Panc1 (cell line): ENCODE results near the gene PM20D1. TPM values are rescaled to one million over a fixed set of nuclear protein-coding genes. Genes with fewer than 3 reads are reported as not detected.

Experiments
- ATAC-seq: fragments of 200-7000 bp; cut with Tn5 transposase; 2 replicates; pipeline ENCODE4 v1.9.1; 2020; ENCODE audit warnings: mild to moderate bottlenecking, moderate library complexity
- BruUV-seq: library from RNA; stranded (reverse); fragments of 400-500 nt; replicated peaks from 2 replicates; lab custom pipeline; 2021; lab: Mats Ljungman, UMichigan
- CTCF ChIA-PET: fragments of 300-600 bp; sonication (Branson Sonifier 250); formaldehyde crosslinking; loops from one replicate; lab custom pipeline; 2022; ENCODE audit warnings: antibody characterized with exemption; lab: Charles Lee
- POLR2A ChIA-PET: fragments of 300-600 bp; sonication (Branson Sonifier 250); formaldehyde crosslinking; loops from one replicate; lab custom pipeline; 2022; ENCODE audit warnings: antibody characterized with exemption; lab: Charles Lee
- DNase-seq: peaks from one replicate; pipeline ENCODE4 v3.0.0-alpha.2; 2010; ENCODE audit warnings: low read depth, low spot score
- H3K27ac ChIP-seq: 2 replicates; pipeline ENCODE4 v1.5.1; 2011; ENCODE audit warnings: mild to moderate bottlenecking, low read length, inconsistent platforms
- H3K27me3 ChIP-seq: fragments of 200-500 bp; sonication (Bioruptor generic); 2 replicates; pipeline ENCODE4 v1.6.0; 2014; ENCODE audit warnings: low read length, inconsistent platforms; ENCODE audit not compliant: control insufficient read depth, insufficient read depth
- H3K36me3 ChIP-seq: fragments of 200-500 bp; sonication (Bioruptor generic); 2 replicates; pipeline ENCODE4 v1.5.1; 2014; ENCODE audit warnings: inconsistent platforms, mild to moderate bottlenecking, low read length, moderate library complexity; ENCODE audit not compliant: control insufficient read depth, insufficient read depth
- H3K4me1 ChIP-seq: 2 replicates; pipeline ENCODE4 v1.5.1; 2011; ENCODE audit warnings: inconsistent platforms, mild to moderate bottlenecking, low read length, moderate library complexity; ENCODE audit not compliant: control insufficient read depth, insufficient read depth
- H3K4me3 ChIP-seq, 2 experiments: 2 replicates each; pipeline ENCODE4 v1.5.1; 2011 to 2012; ENCODE audit warnings: low read depth in 2 of 2, low read length in 2 of 2, mild to moderate bottlenecking in 2 of 2, inconsistent platforms in 1 of 2, moderate library complexity in 1 of 2
- H3K9me3 ChIP-seq: fragments of 200-500 bp; sonication (Bioruptor generic); 2 replicates; pipeline ENCODE4 v1.5.1; 2014; ENCODE audit warnings: low read depth, mild to moderate bottlenecking, inconsistent platforms, low read length, moderate library complexity; ENCODE audit not compliant: control insufficient read depth, insufficient read depth
- POLR2AphosphoS5 ChIP-seq: IDR thresholded peaks from 2 replicates; pipeline ENCODE4 v1.6.1; 2012; ENCODE audit warnings: mild to moderate bottlenecking, low read depth, low read length, moderate library complexity
- SIN3A ChIP-seq: IDR thresholded peaks from 2 replicates; pipeline ENCODE4 v1.6.1; 2012; ENCODE audit warnings: low read depth, mild to moderate bottlenecking, low read length, moderate library complexity, borderline replicate concordance; ENCODE audit not compliant: insufficient read depth
- TCF7L2 ChIP-seq: IDR thresholded peaks from 2 replicates; pipeline ENCODE4 v1.6.1; 2011; ENCODE audit warnings: mild to moderate bottlenecking, low read depth, low read length, inconsistent platforms
- in situ Hi-C: cut with HindIII; loops from 2 replicates; pipeline ENCODE4 v1.10.0; 2016; ENCODE audit warnings: low sequenced_read_pairs, low pct_unique_long_range_greater_than_20kb
- intact Hi-C: fragments of 100-400 bp; cut with micrococcal nuclease; formaldehyde crosslinking; loops from one replicate; pipeline ENCODE4 v1.10.0; 2022; ENCODE audit not compliant: unreplicated experiment
- total RNA-seq: library from RNA; stranded (reverse); gene quantifications from one replicate; pipeline ENCODE4 v1.2.1, GENCODE V29; 2021; ENCODE audit not compliant: unreplicated experiment
- TF ChIP-seq, protein P1 (sequence below): fragments of 450-650 bp; IDR thresholded peaks from 2 replicates; pipeline ENCODE4 v1.5.1; 2017; ENCODE audit warnings: mild to moderate bottlenecking
- TF ChIP-seq, protein P2 (sequence below), 2 experiments: IDR thresholded peaks; 2 replicates each; pipeline ENCODE4 v1.6.1; 2011 to 2012; ENCODE audit warnings: low read depth in 2 of 2, control low read depth in 1 of 2, low read length in 1 of 2, mild to moderate bottlenecking in 1 of 2, moderate library complexity in 1 of 2; ENCODE audit not compliant: insufficient read depth in 1 of 2

PM20D1 gene
- total RNA-seq, 1 experiment from 2014 or later: 0.13 TPM

DNA sequence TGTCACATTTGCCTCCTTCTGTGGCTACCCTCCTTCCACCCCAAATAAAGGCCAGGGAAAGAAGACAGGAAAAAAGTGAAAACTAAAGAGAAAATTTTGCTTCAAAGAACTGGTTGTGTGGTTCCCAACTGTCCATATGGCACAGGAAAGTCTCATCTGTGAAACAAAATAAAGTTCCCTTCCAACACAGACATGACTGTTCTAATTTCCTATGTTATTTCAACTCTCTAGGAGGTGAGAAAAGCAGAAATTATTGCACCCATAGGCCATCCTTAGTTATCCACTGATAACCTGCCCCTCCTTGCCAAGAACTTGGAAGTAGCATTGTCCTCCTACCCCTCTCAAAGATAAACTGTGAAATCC lies 66.5 kb downstream of the PM20D1 start:
- intact Hi-C loops (no loop called here), in situ Hi-C loops (no loop called here)
- POLR2A ChIA-PET: no interaction called here
- Histone ChIP-seq H3K27me3 (no peaks in the 10 kb centered on the region), H3K4me1 (no peaks in the 10 kb centered on the region; the same call in 1 of the 2 replicates), H3K36me3 (no peaks in the 10 kb centered on the region), H3K27ac (no peak overlapping the region), H3K9me3 (no peaks in the 10 kb centered on the region), H3K4me3 (no peak overlapping the region)
- CTCF ChIA-PET: no interaction called here
- DNase-seq (no peak), ATAC-seq (no peak)
- TF ChIP-seq, protein P1, sequence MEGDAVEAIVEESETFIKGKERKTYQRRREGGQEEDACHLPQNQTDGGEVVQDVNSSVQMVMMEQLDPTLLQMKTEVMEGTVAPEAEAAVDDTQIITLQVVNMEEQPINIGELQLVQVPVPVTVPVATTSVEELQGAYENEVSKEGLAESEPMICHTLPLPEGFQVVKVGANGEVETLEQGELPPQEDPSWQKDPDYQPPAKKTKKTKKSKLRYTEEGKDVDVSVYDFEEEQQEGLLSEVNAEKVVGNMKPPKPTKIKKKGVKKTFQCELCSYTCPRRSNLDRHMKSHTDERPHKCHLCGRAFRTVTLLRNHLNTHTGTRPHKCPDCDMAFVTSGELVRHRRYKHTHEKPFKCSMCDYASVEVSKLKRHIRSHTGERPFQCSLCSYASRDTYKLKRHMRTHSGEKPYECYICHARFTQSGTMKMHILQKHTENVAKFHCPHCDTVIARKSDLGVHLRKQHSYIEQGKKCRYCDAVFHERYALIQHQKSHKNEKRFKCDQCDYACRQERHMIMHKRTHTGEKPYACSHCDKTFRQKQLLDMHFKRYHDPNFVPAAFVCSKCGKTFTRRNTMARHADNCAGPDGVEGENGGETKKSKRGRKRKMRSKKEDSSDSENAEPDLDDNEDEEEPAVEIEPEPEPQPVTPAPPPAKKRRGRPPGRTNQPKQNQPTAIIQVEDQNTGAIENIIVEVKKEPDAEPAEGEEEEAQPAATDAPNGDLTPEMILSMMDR: no peak
- no peak for TF ChIP-seq POLR2AphosphoS5
- no peak for TF ChIP-seq SIN3A
- TF ChIP-seq, protein P2, sequence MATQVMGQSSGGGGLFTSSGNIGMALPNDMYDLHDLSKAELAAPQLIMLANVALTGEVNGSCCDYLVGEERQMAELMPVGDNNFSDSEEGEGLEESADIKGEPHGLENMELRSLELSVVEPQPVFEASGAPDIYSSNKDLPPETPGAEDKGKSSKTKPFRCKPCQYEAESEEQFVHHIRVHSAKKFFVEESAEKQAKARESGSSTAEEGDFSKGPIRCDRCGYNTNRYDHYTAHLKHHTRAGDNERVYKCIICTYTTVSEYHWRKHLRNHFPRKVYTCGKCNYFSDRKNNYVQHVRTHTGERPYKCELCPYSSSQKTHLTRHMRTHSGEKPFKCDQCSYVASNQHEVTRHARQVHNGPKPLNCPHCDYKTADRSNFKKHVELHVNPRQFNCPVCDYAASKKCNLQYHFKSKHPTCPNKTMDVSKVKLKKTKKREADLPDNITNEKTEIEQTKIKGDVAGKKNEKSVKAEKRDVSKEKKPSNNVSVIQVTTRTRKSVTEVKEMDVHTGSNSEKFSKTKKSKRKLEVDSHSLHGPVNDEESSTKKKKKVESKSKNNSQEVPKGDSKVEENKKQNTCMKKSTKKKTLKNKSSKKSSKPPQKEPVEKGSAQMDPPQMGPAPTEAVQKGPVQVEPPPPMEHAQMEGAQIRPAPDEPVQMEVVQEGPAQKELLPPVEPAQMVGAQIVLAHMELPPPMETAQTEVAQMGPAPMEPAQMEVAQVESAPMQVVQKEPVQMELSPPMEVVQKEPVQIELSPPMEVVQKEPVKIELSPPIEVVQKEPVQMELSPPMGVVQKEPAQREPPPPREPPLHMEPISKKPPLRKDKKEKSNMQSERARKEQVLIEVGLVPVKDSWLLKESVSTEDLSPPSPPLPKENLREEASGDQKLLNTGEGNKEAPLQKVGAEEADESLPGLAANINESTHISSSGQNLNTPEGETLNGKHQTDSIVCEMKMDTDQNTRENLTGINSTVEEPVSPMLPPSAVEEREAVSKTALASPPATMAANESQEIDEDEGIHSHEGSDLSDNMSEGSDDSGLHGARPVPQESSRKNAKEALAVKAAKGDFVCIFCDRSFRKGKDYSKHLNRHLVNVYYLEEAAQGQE (IDR thresholded peaks at IDR 0.05; ENCODE audit: insufficient read depth in 1 of 2, low read depth in 2 of 2, low read length in 1 of 2): no peak
- TF ChIP-seq TCF7L2: no peak
- BruUV-seq: no TSS peak

DNA sequence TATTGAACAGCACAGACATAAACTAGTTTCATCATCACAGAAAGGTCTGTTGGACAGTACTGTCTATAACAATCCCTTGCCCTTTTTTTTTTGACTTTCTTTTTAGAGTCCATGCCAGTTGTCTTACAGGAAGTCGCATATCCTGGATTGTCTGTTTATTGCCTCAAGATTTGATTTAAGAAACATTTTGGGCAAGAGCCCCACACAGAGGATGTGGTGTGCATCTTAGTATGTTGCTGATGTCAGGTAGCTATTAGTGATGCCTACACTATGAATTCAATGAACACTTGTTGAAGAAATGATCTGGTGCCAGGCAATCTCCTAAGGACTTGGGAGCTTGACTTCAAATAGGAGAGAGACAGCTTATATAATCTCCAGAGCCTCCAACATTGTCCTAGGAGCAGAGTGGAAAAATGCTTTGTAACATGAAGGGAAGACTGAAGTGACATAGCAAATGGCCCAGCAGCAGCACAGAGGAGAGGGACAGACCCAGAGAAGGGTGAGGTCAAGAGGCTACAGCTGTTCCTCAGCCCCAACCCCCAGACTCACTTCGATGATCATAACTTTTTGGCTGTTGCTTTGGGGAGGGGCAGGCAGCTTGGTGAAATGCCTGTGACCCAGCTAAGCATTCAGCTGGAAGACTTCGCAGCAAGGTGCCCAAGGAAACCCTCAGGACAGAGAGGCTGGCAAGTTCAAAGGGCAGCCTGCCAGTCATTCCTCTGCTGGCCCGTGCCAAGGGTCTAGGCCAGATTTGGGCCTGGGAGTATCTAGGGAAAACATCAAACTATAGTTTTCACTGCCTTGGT lies 67.1 kb downstream of the PM20D1 start:
- TF ChIP-seq, protein P1: no peak
- TF ChIP-seq POLR2AphosphoS5 (no peak), SIN3A (no peak), TCF7L2 (no peak)
- TF ChIP-seq, protein P2 (IDR thresholded peaks at IDR 0.05; ENCODE audit: insufficient read depth in 1 of 2, low read depth in 2 of 2, low read length in 1 of 2): no peak
- DNase-seq (no peak), ATAC-seq (no peak)
- intact Hi-C loops (no loop called here), in situ Hi-C loops (no loop called here)
- no TSS peak for BruUV-seq
- Histone ChIP-seq H3K4me1 (no peaks in the 10 kb centered on the region; the same call in 1 of the 2 replicates), H3K27ac (no peak overlapping the region), H3K9me3 (no peaks in the 10 kb centered on the region), H3K36me3 (no peaks in the 10 kb centered on the region), H3K4me3 (no peak overlapping the region), H3K27me3 (no peaks in the 10 kb centered on the region)
- POLR2A ChIA-PET: no interaction called here
- CTCF ChIA-PET: no interaction called here
